Measurements from ENCODE around the gene HSPA1L.

DNA sequence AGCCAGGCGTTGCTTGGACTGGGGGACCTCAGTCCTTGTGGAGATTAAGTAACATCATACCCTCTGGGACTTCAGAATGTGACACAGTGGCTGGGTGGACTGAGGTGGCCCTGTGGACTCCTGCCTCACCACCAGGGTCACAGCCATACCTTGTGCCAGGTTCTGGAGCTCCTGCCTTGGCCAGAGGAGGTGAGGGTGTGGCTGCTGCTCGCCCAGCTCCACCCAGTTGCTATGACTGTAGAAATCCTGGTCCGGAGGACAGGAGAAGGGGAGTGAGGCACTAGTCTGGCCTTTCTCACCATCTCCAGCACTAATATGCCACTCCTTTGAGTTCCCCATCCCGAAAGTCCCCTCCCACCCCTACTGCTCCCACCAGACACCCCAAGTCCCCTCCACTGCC is 39.9 kb downstream of the HSPA1L start:
- TF ChIP-seq, protein P1, sequence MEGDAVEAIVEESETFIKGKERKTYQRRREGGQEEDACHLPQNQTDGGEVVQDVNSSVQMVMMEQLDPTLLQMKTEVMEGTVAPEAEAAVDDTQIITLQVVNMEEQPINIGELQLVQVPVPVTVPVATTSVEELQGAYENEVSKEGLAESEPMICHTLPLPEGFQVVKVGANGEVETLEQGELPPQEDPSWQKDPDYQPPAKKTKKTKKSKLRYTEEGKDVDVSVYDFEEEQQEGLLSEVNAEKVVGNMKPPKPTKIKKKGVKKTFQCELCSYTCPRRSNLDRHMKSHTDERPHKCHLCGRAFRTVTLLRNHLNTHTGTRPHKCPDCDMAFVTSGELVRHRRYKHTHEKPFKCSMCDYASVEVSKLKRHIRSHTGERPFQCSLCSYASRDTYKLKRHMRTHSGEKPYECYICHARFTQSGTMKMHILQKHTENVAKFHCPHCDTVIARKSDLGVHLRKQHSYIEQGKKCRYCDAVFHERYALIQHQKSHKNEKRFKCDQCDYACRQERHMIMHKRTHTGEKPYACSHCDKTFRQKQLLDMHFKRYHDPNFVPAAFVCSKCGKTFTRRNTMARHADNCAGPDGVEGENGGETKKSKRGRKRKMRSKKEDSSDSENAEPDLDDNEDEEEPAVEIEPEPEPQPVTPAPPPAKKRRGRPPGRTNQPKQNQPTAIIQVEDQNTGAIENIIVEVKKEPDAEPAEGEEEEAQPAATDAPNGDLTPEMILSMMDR (IDR thresholded peaks at IDR 0.05; ENCODE audit: insufficient read depth, low read depth, low read length), result no peak
- no peak for TF ChIP-seq EZH2 (IDR thresholded peaks at IDR 0.05; ENCODE audit: insufficient read depth, low read length)

All from astrocyte (in vitro differentiated cells and primary cell).